HG03095 (cell line): ENCODE data around the gene CMIP.

Source experiments
- ATAC-seq: cut with Tn5 transposase; IDR thresholded peaks from one replicate; pipeline ENCODE4 v1.9.1; 2021; ENCODE audit warnings: moderate library complexity; ENCODE audit not compliant: unreplicated experiment

Gene CMIP

GRCh38 chr16:81615411-81615810 lies 170.8 kb downstream of the CMIP start:
- no peak for ATAC-seq

DNA sequence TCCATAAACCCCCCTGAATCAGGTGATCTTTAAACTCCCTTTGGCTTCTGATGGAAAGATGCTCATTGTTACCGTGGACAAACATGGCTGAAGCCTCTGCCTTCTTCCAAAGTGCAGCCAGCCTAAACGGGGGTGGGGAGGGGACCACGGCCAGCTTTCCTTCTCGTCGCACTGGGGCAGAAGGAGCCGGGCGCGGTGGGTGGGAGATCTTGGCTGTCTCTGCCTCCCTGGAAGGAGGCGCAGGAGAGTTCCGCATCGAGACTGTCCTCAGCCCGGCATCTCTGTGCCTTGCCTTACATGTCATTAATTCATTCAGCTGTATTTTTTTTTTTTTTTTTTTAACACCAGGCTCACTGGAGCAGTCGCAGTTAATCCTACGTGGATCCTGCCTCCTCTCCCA lies 171.2 kb downstream of the CMIP start:
- ATAC-seq: no peak

DNA sequence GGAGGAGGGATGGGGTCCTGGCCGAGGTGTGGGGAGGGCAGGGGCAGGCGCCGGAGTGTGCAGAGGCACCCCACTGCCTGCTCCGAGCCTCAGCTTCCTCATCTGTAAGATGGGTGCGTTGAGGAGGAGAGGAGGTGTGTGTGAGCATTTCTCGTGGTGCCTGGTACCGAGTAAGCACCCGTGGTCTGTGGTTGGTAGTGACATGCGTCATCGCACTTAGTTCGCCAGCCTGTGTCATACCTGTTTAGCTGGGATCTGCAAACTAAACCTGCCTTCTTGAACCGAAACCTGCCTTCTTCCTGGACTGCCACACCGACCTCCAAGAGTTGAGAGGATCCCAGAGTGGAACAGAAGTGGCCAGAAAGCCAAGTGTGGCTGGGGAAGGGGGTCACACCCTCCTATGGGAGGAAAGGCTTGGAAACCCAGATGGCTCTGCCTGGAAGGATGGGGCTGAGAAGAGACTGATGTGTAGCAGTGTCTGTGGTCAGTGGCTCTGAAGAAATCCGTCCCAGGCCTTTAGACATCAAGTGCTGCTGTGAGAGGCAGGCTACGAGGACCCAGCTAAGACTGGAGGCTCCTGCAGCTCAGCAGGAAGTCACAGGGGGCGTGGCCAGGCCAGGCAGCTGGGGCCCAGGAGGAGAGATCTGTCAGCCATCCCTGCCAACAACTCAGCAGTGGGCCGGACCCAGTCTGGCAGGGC lies 171.9 kb downstream of the CMIP start:
- peak; percentile 66 for ATAC-seq

DNA sequence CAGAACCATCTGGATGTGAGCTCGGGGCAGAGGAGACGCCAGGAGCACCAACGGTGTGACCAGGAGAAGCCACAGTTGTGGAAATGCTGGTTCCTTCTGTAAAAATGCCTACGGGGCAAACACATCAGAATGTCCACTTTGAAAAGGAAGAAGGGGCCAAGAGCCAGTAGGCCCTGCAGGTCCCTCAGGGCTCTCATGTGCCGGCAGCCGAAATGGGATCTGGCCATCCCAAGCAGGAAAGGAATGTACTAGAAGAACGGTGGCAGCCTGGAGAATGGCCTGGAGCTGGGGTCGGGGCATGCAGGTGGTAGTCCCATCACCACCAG lies 172.4 kb downstream of the CMIP start:
- no peak for ATAC-seq

DNA sequence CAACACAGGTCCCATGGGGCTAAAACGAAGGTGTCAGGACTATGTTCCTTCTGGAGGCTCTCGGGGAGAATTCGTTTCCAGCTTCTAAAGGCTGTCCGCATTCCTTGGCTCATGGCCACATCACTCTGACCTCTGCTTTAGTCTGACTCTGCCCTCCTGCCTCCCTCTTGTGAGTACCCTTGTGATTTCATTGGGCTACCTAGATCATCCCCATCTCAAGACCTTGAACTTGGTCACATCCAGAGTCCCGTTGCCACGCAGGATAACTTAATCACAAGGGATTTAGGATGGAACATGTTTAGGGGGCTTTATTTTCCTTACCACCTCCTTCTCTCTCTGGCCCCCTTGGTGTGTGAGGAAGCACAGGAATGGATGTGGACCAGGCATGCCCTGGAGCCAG lies 173.6 kb downstream of the CMIP start:
- ATAC-seq: no peak

- ATAC-seq: no peak
These were observed 174.1 kb downstream of the CMIP start for GRCh38 chr16:81618661-81619060.

DNA sequence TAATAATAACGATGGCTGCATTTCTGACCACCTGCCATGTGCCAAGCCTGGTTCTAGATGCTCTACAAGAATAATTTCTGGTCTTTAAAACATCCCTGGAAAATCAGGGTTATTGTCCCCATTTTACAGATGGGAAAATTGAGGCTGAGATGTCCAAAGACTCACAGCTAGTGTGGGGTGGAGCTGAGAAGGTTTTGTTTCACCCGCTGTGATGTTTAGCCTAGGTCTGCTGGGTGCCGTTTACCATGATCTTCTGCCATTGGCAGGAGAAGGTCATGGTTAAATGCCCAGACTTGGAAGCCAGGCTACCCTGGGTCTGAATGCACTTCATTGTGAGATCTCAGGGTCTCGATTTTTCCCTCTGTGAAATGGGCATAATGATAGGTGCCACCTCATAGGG lies 175.4 kb downstream of the CMIP start:
- ATAC-seq: no peak

GRCh38 chr16:81620796-81621195 lies 176.2 kb downstream of the CMIP start:
- no peak for ATAC-seq

GRCh38 chr16:81621496-81621895 lies 176.9 kb downstream of the CMIP start:
- ATAC-seq: no peak

- ATAC-seq: no peak
These were observed 178.9 kb downstream of the CMIP start for GRCh38 chr16:81623365-81624102.

DNA sequence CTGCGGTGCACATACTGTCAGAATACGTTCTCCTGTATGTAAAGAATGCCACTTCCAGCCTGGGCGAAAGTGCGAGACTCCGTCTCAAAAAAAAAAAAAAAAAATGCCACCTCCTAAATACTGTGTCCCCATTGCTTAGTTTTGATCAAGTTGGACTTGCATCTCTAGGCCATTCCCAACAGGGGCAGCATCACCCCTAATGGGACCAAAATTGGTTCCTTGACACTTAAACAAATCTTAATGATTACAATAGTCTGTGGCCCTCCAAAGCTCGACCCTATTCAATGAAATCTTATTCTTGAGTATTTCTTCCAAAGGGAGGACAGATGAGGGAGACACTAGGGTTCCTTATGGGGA lies 179.8 kb downstream of the CMIP start:
- no peak for ATAC-seq

DNA sequence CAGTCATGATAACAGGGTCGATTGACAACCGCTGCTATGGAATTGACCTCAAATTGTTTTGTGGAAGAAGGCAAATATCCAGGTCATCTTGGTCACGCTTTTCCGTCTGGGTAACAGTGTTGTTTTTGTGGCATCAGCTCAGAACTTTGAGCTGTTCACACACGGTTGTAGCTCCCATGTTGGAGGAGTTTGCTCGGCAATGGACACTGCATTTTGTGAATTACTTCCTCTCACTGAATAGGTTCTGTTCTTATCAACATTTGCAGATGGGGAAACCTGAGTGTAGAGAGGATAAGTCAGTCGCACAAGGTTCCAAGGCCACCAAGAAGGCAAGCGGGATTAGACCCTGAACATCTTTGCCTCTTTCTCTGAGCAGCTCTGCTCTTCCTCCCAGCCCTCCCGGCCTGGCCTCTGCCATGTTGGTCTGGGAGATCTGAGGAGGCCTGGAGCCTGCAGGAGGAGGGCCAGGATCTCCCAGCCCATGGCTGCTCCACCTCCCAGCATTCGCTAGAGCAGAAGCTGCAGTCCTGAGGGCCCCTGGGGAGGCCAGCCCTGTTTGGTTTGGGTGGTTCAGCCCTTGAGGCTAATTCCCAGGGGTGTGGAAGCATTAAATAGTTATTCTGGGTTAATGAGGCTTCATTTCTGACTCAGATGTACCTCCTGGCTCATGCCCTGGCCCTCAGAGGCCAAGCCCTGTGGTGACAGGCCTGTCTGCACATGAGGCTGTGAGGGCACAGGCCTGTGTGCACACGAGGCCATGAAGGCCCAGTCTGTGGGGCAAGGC lies 180.3 kb downstream of the CMIP start:
- no peak for ATAC-seq

GRCh38 chr16:81625544-81626153 lies 181.0 kb downstream of the CMIP start:
- ATAC-seq: no peak

DNA sequence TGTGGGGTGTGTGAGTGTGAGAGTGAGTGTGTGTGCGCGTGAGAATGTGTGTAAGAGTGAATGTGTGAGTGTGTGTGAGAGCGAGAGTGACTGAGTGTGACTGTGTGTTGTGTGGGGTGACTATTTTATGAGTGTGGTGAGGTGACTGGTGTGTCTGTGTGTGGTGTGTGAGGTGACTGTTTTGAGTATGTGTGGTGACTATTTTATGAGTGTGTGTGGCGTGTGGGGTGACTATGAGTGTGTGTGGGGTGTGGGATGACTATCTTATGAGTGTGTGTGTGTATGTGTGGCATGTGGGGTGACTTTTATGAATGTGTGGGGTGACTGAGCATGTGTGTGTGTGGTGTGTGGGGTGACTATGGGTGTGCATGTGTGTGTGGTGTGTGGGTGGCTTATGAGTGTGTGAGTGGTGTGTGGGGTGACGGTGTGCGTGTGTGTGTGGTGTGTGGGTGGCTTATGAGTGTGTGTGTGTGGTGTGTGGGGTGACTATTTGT lies 181.6 kb downstream of the CMIP start:
- ATAC-seq: no peak

DNA sequence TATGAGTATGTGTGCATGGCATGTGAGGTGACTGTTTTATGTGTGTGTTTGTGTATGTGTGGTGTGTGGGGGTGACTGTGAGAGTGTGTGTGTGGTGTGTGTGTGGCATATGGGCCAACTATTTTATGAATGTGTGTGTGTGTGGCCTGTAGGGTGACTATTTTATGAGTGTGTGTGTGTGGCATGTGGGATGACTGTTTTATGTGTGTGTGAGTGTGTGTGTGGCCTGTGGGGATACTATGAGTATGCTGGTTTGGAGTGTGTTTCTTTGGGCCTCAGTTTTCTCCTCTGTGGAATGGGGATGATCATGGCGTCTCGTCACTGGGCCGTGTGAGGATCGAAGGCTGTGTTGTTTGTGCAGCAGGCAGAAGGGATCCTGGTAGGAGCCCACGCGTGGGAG lies 182.4 kb downstream of the CMIP start:
- no peak for ATAC-seq

- no peak for ATAC-seq
These were observed 183.2 kb downstream of the CMIP start for GRCh38 chr16:81627729-81628244.

- no peak for ATAC-seq
These were observed 184.6 kb downstream of the CMIP start for GRCh38 chr16:81629034-81629802.

DNA sequence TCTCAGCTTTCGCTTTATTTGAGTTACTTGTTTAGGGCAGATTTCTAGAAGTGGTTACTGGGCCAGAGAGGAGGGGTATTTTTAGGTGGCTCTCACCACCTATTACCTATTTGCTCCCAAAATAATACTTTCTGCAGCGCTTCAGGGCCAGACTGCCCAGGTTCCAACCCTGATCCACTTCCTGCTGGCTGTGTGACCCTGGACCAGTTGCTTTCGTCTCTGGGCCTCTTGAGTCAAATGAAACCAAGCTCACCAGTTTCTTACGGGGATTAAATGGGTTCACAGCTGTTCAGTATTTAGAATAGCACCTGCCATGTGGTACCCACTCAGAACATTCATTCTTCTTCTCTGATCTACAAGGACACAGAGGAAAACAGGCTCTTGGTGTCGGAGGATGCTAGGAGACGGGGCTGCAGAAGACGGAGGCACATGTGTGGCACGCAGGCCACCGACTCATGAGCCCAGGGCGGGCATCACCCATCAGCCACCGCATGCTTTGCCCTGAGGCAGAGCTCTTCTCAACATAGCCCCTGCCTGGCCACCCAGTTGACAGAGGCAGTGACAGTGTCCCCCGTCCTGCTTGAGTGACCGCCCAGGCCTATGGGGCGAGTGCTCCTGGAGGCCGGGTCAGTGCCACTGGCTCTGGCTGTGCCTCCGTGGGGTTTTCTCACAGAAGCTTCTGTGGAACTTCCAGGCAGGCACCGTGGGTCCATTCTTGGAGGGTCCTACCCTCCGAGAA lies 185.5 kb downstream of the CMIP start:
- no peak for ATAC-seq

DNA sequence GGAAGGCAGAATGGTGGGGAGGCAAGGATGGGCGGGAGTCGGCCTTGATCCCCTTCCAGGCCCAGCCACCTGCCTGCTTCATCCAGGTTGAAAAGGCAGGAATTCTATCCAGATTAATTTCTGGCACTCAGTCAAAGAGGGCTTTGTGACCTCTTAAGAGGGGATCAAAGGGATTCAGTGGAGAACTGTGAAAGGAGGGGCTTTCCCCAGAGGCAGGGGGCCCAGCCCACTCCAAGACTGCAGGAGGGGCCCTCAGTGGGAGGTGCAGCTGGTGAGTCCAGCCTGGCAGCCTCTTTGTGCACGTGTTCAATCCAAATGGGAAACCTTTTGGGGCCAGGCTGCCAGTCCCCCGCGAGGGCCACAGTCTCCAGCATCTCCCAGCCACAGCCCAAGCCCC lies 186.0 kb downstream of the CMIP start:
- ATAC-seq: no peak
